A549 (cell line): ENCODE measurements around the gene INAFM1.

ENCODE experiments used
- CTCF ChIP-seq: fragments of >200 bp; sonication (Bioruptor Twin); formaldehyde crosslinking; IDR thresholded peaks from 3 replicates; pipeline ENCODE4 v1.5.1; 2016
- POLR2A ChIP-seq: IDR thresholded peaks from 2 replicates; pipeline ENCODE4 v1.6.1; 2012; ENCODE audit warnings: mild to moderate bottlenecking, low read length

DNA sequence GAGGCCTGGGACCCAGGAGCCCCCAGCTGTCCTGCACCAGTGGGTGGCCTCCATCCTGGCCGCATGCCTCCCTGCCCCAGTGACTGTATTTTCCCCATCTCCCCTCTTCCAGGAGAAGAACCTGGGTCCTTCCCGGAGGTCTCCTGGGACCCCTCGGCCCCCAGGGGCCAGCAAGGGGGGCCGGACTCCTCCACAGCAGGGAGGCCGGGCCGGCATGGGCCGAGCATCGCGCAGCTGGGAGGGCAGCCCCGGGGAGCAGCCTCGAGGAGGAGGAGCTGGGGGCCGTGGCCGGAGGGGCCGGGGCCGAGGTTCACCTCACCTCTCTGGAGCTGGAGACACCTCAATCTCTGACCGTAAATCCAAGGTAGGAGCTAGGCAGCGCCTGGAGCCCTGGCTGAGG lies 14.2 kb upstream of the INAFM1 start:
- TF ChIP-seq POLR2A (no peak), CTCF (no peak)
